GM12892 (cell line): Measurements from ENCODE around the gene MCCC1.

Experiments used
- POLR2A ChIP-seq: IDR thresholded peaks from 2 replicates; pipeline ENCODE4 v1.6.1; 2011; ENCODE audit warnings: low read depth, low read length, control low read depth
- POLR2AphosphoS5 ChIP-seq: IDR thresholded peaks from 2 replicates; pipeline ENCODE4 v1.6.1; 2011; ENCODE audit warnings: low read depth, low read length, control low read depth
- TAF1 ChIP-seq: IDR thresholded peaks from 2 replicates; pipeline ENCODE4 v1.6.1; 2011; ENCODE audit warnings: low read depth, mild to moderate bottlenecking, control low read depth, low read length, borderline replicate concordance

DNA sequence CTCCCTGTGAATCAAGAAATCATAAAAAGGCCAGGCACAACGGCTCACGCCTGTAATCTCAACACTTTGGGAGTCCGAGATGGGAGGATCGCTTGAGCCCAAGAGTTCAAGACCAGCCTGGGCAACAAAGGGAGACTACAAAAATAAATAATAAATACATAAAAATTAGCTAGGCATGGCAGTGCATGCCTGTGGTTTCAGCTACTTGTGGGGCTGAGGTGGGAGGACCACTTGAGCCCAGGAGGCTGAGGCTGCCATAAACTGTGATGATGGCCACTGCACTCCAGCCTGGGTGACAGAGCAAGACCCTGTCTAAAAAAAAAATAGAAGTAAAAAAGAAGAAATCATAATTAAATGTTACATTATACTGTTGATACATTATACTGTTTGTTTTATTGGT is 91.0 kb downstream of the MCCC1 start:
- TF ChIP-seq POLR2A, result no peak
- no peak for TF ChIP-seq TAF1
- TF ChIP-seq POLR2AphosphoS5, result no peak
